Activated CD4-positive, alpha-beta T cell treated with anti-CD3 and anti-CD28 coated beads for 36 hours (primary cell): Measurements from ENCODE around the gene PWP1. TPM values are rescaled to one million over a fixed set of nuclear protein-coding genes. Genes with fewer than 3 reads are reported as not detected.
"Not testable (repeated sequence)": the region's sequence is repeated elsewhere in the genome, so short reads cannot be mapped to it uniquely, and the experiment has no call there.

Source experiments
- ATAC-seq: fragments of 200-7000 bp; cut with Tn5 transposase; one replicate; pipeline ENCODE4 v1.10.0; 2021; ENCODE audit warnings: mild to moderate bottlenecking, moderate library complexity
- CTCF ChIA-PET: fragments of 350-600 bp; sonication (Branson Sonifier 250); formaldehyde crosslinking; loops from one replicate; lab custom pipeline; 2021; ENCODE audit warnings: antibody characterized with exemption; lab: Charles Lee
- POLR2A ChIA-PET: fragments of 350-600 bp; sonication (Branson Sonifier 250); formaldehyde crosslinking; loops from one replicate; lab custom pipeline; 2021; ENCODE audit warnings: antibody characterized with exemption, inconsistent platforms; lab: Charles Lee
- DNase-seq: peaks from one replicate; pipeline ENCODE4 v3.0.0-alpha.2; 2020
- H3K27ac Mint-ChIP-seq: one replicate; pipeline ENCODE4 v1.8.0; 2021; ENCODE audit warnings: mixed read lengths
- H3K27me3 Mint-ChIP-seq: one replicate; pipeline ENCODE4 v1.8.0; 2021; ENCODE audit warnings: mixed read lengths
- H3K36me3 Mint-ChIP-seq: one replicate; pipeline ENCODE4 v1.8.0; 2021; ENCODE audit warnings: low read depth, mixed read lengths
- H3K4me1 Mint-ChIP-seq: one replicate; pipeline ENCODE4 v1.8.0; 2021; ENCODE audit warnings: mixed read lengths
- H3K4me3 Mint-ChIP-seq: one replicate; pipeline ENCODE4 v1.8.0; 2021; ENCODE audit warnings: mild to moderate bottlenecking, moderate library complexity, mixed read lengths
- H3K9me3 Mint-ChIP-seq: one replicate; pipeline ENCODE4 v1.8.0; 2021; ENCODE audit warnings: low read depth, mixed read lengths
- intact Hi-C, 2 experiments: fragments of 100-400 bp; cut with DNase I in 1 of 2; cut with micrococcal nuclease in 1 of 2; formaldehyde crosslinking; loops; one replicate each; pipeline versions ENCODE4 v1.14.2 to v1.15.1; 2022 to 2024; cut with DNase I, micrococcal nuclease
- total RNA-seq, 2 experiments: library from RNA; stranded (reverse); gene quantifications; one replicate each; pipeline ENCODE4 v1.2.3, GENCODE V29; 2021

Gene PWP1
- total RNA-seq, 2 experiments from 2014 or later, result 59.5 to 60.0 TPM

DNA sequence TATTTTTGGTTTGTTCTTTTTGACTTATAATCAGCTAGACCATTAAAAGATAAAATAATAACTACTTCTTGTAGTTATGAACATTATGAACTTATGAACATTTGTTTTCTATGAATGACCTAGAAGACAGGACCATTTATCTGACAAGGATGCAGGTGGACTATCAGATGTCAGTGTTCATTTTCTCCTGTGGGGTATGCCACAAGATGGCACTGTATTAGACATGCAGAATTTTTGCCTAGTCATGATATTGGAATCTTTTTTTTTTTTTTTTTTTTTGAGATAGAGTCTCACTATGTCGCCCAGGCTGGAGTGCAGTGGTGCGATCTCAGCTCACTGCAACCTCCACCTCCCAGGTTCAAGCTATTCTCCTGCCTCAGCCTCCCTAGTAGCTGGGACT lies 10.2 kb downstream of the PWP1 start:
- ATAC-seq, H3K27me3 Mint-ChIP-seq, H3K9me3 Mint-ChIP-seq, POLR2A ChIA-PET, DNase-seq, H3K4me3 Mint-ChIP-seq, H3K27ac Mint-ChIP-seq, intact Hi-C loops, H3K4me1 Mint-ChIP-seq: not testable (repeated sequence)
- CTCF ChIA-PET, result interaction anchor here (0.7 kb wide), 1 partner anchor 647 kb away, joined by 5 read pairs; no protein-coding TSS in a partner anchor
- H3K36me3 Mint-ChIP-seq, result peaks cover 73% of the 10 kb centered on the region

DNA sequence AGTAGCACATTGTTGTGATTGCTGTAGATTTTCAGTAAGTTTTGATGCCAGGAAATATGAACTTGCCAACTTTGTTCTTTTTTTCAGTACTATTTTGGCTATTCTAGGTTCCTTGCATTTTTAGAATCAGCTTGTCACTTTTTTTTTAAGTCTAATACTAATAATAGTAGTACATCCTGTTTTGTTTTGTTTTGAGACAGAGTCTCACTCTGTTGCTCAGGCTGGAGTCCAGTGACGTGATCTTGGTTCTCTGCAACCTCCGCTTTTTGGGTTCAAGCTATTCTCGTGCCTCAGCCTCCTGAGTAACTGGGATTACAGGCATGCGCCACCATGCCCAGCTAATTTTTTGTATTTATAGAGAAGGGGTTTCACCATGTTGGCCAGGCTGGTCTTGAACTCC lies 16.5 kb downstream of the PWP1 start:
- H3K4me3 Mint-ChIP-seq, result no peak overlapping the region
- intact Hi-C loops, result no loop called here
- H3K36me3 Mint-ChIP-seq, result peaks cover 84% of the 10 kb centered on the region
- ATAC-seq (no peak), DNase-seq (no peak)
- H3K27ac Mint-ChIP-seq, result no peak overlapping the region
- ChIA-PET CTCF (interaction anchor here (0.5 kb wide), 1 partner anchor 34 kb away, joined by 4 read pairs; no protein-coding TSS in a partner anchor), POLR2A (no interaction called here)
- H3K27me3 Mint-ChIP-seq, result no peaks in the 10 kb centered on the region
- peaks cover 2% of the 10 kb centered on the region for H3K9me3 Mint-ChIP-seq
- no peaks in the 10 kb centered on the region for H3K4me1 Mint-ChIP-seq

DNA sequence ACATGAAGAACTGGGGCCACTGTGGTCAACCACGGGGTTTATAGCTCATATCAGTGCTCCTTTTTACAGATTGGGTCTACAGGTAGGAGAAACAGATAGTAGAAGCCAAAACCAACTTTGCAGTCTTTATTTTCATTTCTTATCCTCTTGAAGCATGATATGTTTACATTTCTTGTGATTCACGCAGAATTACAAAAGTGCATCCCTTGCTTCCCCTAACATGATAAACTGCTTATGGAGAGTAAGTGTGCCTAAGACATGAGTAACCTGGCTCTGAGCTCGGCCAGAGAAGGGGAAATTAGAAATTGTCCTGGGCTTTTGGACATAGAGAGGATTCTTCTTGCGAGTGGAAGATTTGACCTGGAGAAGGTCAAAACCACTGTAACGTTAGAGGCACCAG lies 18.4 kb downstream of the PWP1 start:
- CTCF ChIA-PET, result interaction anchor here (1.2 kb wide), 1 partner anchor 33 kb away, joined by 3 read pairs; no protein-coding TSS in a partner anchor
- Mint-ChIP-seq H3K4me1 (no peaks in the 10 kb centered on the region), H3K27ac (no peak overlapping the region), H3K9me3 (peaks cover 2% of the 10 kb centered on the region), H3K36me3 (peaks cover 84% of the 10 kb centered on the region), H3K27me3 (no peaks in the 10 kb centered on the region), H3K4me3 (no peak overlapping the region)
- no peak for DNase-seq
- POLR2A ChIA-PET, result no interaction called here
- no peak for ATAC-seq
- intact Hi-C loops, result no loop called here

DNA sequence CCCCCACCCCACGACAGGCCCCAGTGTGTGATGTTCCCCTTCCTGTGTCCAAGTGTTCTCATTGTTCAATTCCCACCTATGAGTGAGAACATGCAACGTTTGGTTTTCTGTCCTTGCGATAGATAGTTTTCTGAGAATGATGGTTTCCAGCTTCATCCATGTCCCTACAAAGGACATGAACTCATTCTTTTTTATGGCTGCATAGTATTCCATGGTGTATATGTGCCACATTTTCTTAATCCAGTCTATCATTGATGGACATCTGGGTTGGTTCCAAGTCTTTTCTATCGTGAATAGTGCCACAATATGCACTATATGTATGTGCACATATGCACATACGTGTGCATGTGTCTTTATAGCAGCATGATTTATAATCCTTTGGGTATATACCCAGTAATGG lies 19.9 kb downstream of the PWP1 start:
- DNase-seq, H3K4me3 Mint-ChIP-seq, H3K27ac Mint-ChIP-seq, intact Hi-C loops, POLR2A ChIA-PET, ATAC-seq, CTCF ChIA-PET, H3K4me1 Mint-ChIP-seq, H3K9me3 Mint-ChIP-seq, H3K27me3 Mint-ChIP-seq: not testable (repeated sequence)
- peaks cover 81% of the 10 kb centered on the region for H3K36me3 Mint-ChIP-seq

- POLR2A ChIA-PET, result no interaction called here
These were observed 30.2 kb downstream of the PWP1 start for GRCh38 chr12:107715780-107716179.

DNA sequence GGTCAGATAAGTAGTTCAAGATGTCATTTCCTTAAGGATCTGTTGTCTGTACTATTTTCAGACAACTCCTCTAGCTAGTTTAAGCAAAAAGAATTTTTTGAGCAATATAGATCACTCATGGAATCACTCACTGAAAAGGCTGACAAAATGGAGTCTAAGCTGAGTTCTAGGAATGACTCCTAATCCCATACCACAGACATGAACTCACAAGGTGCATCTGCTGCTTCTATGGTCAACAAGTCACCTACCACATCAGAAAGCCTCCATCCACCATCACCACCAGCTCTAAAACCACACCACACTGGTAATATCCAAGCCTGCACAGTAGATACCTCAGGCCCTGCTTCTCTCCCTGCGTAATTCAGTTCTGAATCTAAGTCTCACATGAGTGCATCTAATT lies 33.0 kb downstream of the PWP1 start:
- CTCF ChIA-PET, result interaction anchor here (1.3 kb wide), 1 partner anchor 14 kb away, joined by 3 read pairs; no protein-coding TSS in a partner anchor
- intact Hi-C loops, result no loop called here
- Mint-ChIP-seq H3K4me3 (no peak overlapping the region), H3K4me1 (no peaks in the 10 kb centered on the region), H3K27ac (no peak overlapping the region), H3K36me3 (peaks cover 39% of the 10 kb centered on the region), H3K27me3 (no peaks in the 10 kb centered on the region), H3K9me3 (no peaks in the 10 kb centered on the region)
- peak; percentile 51 for ATAC-seq
- no peak for DNase-seq
- POLR2A ChIA-PET, result no interaction called here

More at GRCh38 chr12:107715780-107716179, 30.2 kb downstream of the PWP1 start:
- no peak for DNase-seq
- Mint-ChIP-seq H3K36me3 (peaks cover 55% of the 10 kb centered on the region), H3K27ac (no peak overlapping the region), H3K4me3 (no peak overlapping the region), H3K27me3 (no peaks in the 10 kb centered on the region), H3K4me1 (no peaks in the 10 kb centered on the region), H3K9me3 (no peaks in the 10 kb centered on the region)
- CTCF ChIA-PET, result no interaction called here
- no peak for ATAC-seq
- intact Hi-C loops, result no loop called here

GRCh38 chr12:107727327-107727726 lies 41.7 kb downstream of the PWP1 start:
- ATAC-seq, H3K9me3 Mint-ChIP-seq, H3K27me3 Mint-ChIP-seq, H3K27ac Mint-ChIP-seq, POLR2A ChIA-PET, CTCF ChIA-PET, intact Hi-C loops, DNase-seq, H3K4me1 Mint-ChIP-seq, H3K4me3 Mint-ChIP-seq: not testable (repeated sequence)
- peaks cover 16% of the 10 kb centered on the region for H3K36me3 Mint-ChIP-seq

DNA sequence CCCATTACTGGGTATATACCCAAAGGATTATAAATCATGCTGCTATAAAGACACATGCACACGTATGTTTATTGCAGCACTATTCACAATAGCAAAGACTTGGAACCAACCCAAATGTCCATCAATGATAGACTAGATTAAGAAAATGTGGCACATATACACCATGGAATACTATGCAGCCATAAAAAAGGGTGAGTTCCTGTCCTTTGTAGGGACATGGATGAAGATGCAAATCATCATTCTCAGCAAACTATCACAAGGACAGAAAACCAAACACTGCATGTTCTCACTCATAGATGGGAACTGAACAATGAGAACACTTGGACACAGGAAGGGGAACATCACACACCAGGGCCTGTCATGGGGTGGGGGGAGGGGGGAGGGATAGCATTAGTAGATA lies 42.1 kb downstream of the PWP1 start:
- H3K4me3 Mint-ChIP-seq, CTCF ChIA-PET, intact Hi-C loops, POLR2A ChIA-PET, H3K27me3 Mint-ChIP-seq, H3K27ac Mint-ChIP-seq, H3K4me1 Mint-ChIP-seq, ATAC-seq, DNase-seq, H3K9me3 Mint-ChIP-seq: not testable (repeated sequence)
- H3K36me3 Mint-ChIP-seq, result peaks cover 12% of the 10 kb centered on the region

DNA sequence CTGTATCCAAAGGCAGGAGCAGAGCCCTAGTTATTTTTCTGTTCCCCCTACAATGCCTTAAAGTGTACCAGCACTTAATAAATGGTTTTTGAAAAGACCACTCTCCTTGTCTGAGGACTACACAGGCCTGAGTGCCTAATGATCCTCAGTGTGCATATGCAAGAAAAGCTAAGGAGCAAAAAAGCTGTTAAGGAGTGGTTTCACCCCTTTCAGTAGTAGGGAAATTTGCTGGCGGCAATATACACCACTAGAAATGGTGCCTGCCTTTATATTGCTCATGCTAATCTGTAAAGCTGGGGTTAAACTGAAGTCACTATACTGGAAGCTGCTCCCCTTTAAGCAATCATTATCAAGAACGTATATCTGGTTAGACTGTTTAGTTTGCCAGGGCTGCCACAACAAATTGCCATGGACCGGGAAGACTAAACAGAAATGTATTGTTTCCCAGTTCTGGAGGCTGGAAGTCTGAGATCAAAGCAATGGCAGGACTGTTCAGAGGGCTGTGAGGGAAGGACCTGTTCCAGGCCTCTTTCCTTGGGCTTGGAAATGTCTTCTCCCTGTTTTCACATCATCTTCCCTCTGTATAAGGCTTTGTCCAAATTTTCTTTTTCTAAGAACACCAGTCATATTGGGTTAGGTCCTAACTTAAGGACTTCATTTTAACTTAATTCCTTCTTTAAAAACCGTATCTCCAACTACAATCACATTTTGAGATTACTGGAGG lies 45.2 kb downstream of the PWP1 start:
- ChIA-PET CTCF (no interaction called here), POLR2A (no interaction called here)
- Mint-ChIP-seq H3K36me3 (peaks cover 24% of the 10 kb centered on the region), H3K27me3 (no peaks in the 10 kb centered on the region), H3K4me1 (no peaks in the 10 kb centered on the region), H3K27ac (no peak overlapping the region), H3K9me3 (peaks cover 5% of the 10 kb centered on the region), H3K4me3 (no peak overlapping the region)
- ATAC-seq, result no peak
- intact Hi-C loops, result no loop called here
- no peak for DNase-seq

DNA sequence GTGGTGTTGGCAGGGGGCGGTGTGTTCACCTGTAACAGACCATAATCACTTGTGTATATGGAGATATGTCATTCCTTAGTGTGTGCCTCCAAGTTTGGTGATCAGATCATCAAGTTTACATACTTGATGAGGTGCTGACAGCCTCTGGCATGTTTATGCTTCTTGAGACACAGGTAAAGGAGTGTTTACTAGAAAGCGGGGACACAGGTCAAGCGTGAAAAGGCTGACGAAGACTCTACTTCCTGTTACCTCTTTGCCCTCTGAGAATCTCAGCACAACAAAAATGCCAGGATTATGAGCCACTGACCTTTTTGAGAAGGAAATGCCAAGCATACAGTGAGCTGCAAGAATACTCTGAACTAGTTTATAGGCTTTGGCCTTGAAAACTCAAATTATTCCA lies 45.8 kb downstream of the PWP1 start:
- POLR2A ChIA-PET, result no interaction called here
- Mint-ChIP-seq H3K9me3 (peaks cover 3% of the 10 kb centered on the region), H3K4me3 (no peak overlapping the region), H3K4me1 (no peaks in the 10 kb centered on the region), H3K27ac (no peak overlapping the region), H3K36me3 (peaks cover 28% of the 10 kb centered on the region), H3K27me3 (no peaks in the 10 kb centered on the region)
- CTCF ChIA-PET, result no interaction called here
- DNase-seq, result no peak
- no peak for ATAC-seq
- intact Hi-C loops, result no loop called here

DNA sequence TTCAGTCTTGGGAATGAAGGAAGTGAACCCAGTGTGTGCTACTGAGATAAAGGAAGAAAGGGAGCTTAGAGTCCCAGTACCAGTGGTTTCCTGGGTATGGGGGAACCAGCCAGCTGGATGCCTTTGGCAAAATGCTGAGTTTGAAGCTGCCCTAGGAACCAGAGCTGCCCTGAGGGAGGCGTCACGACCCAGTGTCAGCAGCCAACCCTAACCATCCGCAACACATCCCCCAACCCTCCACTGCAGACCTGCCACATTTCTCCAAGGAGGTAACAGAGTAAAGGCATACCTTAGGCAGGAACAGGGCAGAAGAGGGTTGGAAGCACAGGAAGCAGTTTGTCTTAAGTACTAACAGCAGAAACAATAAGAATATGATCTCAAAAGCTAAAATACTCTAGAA lies 46.8 kb downstream of the PWP1 start:
- CTCF ChIA-PET, result interaction anchor here (0.6 to 1.3 kb wide), 2 partner anchors 14 to 1752 kb away, joined by 3 read pairs; no protein-coding TSS in a partner anchor

GRCh38 chr12:107734139-107734538 lies 48.5 kb downstream of the PWP1 start:
- no peak overlapping the region for H3K27ac Mint-ChIP-seq
- no peaks in the 10 kb centered on the region for H3K4me1 Mint-ChIP-seq
- ChIA-PET CTCF (interaction anchor here (0.7 kb wide), 1 partner anchor 19 kb away, joined by 3 read pairs; no protein-coding TSS in a partner anchor), POLR2A (no interaction called here)
- ATAC-seq, result no peak
- no peak overlapping the region for H3K4me3 Mint-ChIP-seq
- no peak for DNase-seq
- H3K27me3 Mint-ChIP-seq, result no peaks in the 10 kb centered on the region
- intact Hi-C loops, result no loop called here
- H3K36me3 Mint-ChIP-seq, result peaks cover 51% of the 10 kb centered on the region
- no peaks in the 10 kb centered on the region for H3K9me3 Mint-ChIP-seq

More for the DNA sequence above, 46.8 kb downstream of the PWP1 start:
- H3K27me3 Mint-ChIP-seq, result no peaks in the 10 kb centered on the region
- H3K27ac Mint-ChIP-seq, result no peak overlapping the region
- intact Hi-C loops, result no loop called here
- H3K36me3 Mint-ChIP-seq, result peaks cover 33% of the 10 kb centered on the region
- no peak for DNase-seq
- H3K4me3 Mint-ChIP-seq, result no peak overlapping the region
- no peaks in the 10 kb centered on the region for H3K9me3 Mint-ChIP-seq
- ATAC-seq, result no peak
- POLR2A ChIA-PET, result no interaction called here
- H3K4me1 Mint-ChIP-seq, result no peaks in the 10 kb centered on the region
